K562 (cell line): ENCODE measurements around the gene DPM2. TPM values are rescaled to one million over a fixed set of nuclear protein-coding genes. Genes with fewer than 3 reads are reported as not detected.

Experiments used
- ATAC-seq: fragments of 200-7000 bp; cut with Tn5 transposase; 3 replicates; pipeline ENCODE4 v1.9.1; 2020; ENCODE audit warnings: moderate library complexity
- BruUV-seq: library from RNA; stranded (reverse); fragments of 400-500 nt; replicated peaks from 2 replicates; lab custom pipeline; 2021; lab: Mats Ljungman, UMichigan
- CTCF ChIA-PET: fragments of 300-600 bp; formaldehyde crosslinking; extraction: SDS; loops from one replicate; lab custom pipeline; 2021; ENCODE audit warnings: low intra/inter-chr PET ratio; lab: Yijun Ruan, JAX
- POLR2A ChIA-PET: fragments of 300-600, 350-650 bp; sonication (Branson Sonifier 250); formaldehyde crosslinking; extraction: SDS; loops from one replicate; lab custom pipeline; 2021; ENCODE audit warnings: antibody characterized with exemption, inconsistent platforms; lab: Yijun Ruan, JAX
- DNase-seq, 4 experiments: peaks; one replicate each; pipeline versions ENCODE4 v3.0.0 to v3.0.0-alpha.2; 2011 to 2018; ENCODE audit warnings: low spot score in 3 of 4, mixed read lengths in 3 of 4; ENCODE audit errors: extremely low read depth in 1 of 4
- FAIRE-seq: peaks from 2 replicates; lab custom pipeline; 2011; peaks lifted over from hg19 to GRCh38; lab: Jason Lieb, UNC
- H2AFZ ChIP-seq: 2 replicates; pipeline ENCODE4 v1.6.0; 2011; ENCODE audit warnings: low read depth, low read length, control low read depth, inconsistent platforms
- H3K27ac ChIP-seq: fragments of 200-600 bp; 3 replicates; pipeline ENCODE4 v1.8.0; 2011; ENCODE audit warnings: low read depth, mild to moderate bottlenecking, control low read depth, inconsistent platforms, low read length, moderate library complexity, mixed read lengths; ENCODE audit errors: extremely low read depth
- H3K27me3 ChIP-seq, 2 experiments: fragments of 300-600 bp in 1 of 2; 2 replicates in 1 of 2; 3 replicates in 1 of 2; pipeline versions ENCODE4 v1.6.0 to v1.8.0; 2011; ENCODE audit warnings: inconsistent platforms in 2 of 2, low read length in 2 of 2, mild to moderate bottlenecking in 1 of 2, mixed read lengths in 1 of 2, moderate library complexity in 1 of 2; ENCODE audit not compliant: control insufficient read depth in 2 of 2, insufficient read depth in 2 of 2
- H3K36me3 ChIP-seq: fragments of 300-600 bp; 3 replicates; pipeline ENCODE4 v1.8.0; 2011; ENCODE audit warnings: mild to moderate bottlenecking, low read length, inconsistent platforms; ENCODE audit not compliant: control insufficient read depth, insufficient read depth
- H3K4me1 ChIP-seq, 2 experiments: fragments of 200-600 bp in 1 of 2; replicated peaks in 1 of 2; 2 replicates in 1 of 2; 3 replicates in 1 of 2; pipeline versions ENCODE4 v1.5.1 to v1.8.0; 2011; ENCODE audit warnings: inconsistent platforms in 2 of 2, low read length in 2 of 2, mild to moderate bottlenecking in 1 of 2, mixed read lengths in 1 of 2, moderate library complexity in 1 of 2; ENCODE audit not compliant: control insufficient read depth in 2 of 2, insufficient read depth in 2 of 2
- H3K4me2 ChIP-seq: 2 replicates; pipeline ENCODE4 v1.6.1; 2011; ENCODE audit warnings: low read length, control low read depth, inconsistent platforms, mixed read lengths; ENCODE audit not compliant: insufficient read depth
- H3K4me3 ChIP-seq: fragments of 200-600 bp; sonication (generic), shearing (Covaris generic); 2 replicates; pipeline ENCODE4 v1.5.1; 2016; ENCODE audit warnings: control low read depth, inconsistent platforms
- H3K79me2 ChIP-seq: fragments of 200-600 bp; 3 replicates; pipeline ENCODE4 v1.8.0; 2011; ENCODE audit warnings: low read length, inconsistent platforms; ENCODE audit not compliant: control insufficient read depth, insufficient read depth
- H3K9ac ChIP-seq, 2 experiments: 2 replicates each; pipeline versions ENCODE4 v1.6.0 to v1.6.1; 2011; ENCODE audit warnings: low read depth in 2 of 2, low read length in 2 of 2, control low read depth in 1 of 2, inconsistent platforms in 1 of 2, mild to moderate bottlenecking in 1 of 2, mixed read lengths in 1 of 2; ENCODE audit not compliant: insufficient read depth in 1 of 2
- H3K9me1 ChIP-seq: one replicate; pipeline ENCODE4 v1.6.0; 2011; ENCODE audit warnings: inconsistent platforms, mild to moderate bottlenecking, low read length, moderate library complexity; ENCODE audit not compliant: control insufficient read depth, insufficient read depth
- H3K9me3 ChIP-seq: replicated peaks from 2 replicates; pipeline ENCODE4 v1.5.1; 2011; ENCODE audit warnings: low read depth, low read length, inconsistent platforms; ENCODE audit not compliant: control insufficient read depth, insufficient read depth
- H4K20me1 ChIP-seq: replicated peaks from 2 replicates; pipeline ENCODE4 v1.6.1; 2011; ENCODE audit warnings: low read length, inconsistent platforms, mixed read lengths; ENCODE audit not compliant: control insufficient read depth, insufficient read depth
- ASH1L ChIP-seq: fragments of 450-650 bp; IDR thresholded peaks from 2 replicates; pipeline ENCODE4 v1.6.1; 2018; ENCODE audit warnings: borderline replicate concordance, mild to moderate bottlenecking, low read depth; ENCODE audit not compliant: partially characterized antibody
- CBFA2T3 ChIP-seq: fragments of 450-650 bp; IDR thresholded peaks from 2 replicates; pipeline ENCODE4 v1.6.1; 2017
- JUND ChIP-seq, 2 experiments: IDR thresholded peaks; 2 replicates in 1 of 2; 3 replicates in 1 of 2; pipeline ENCODE4 v1.6.1; 2011; ENCODE audit warnings: borderline replicate concordance in 2 of 2, low read depth in 2 of 2, low read length in 2 of 2, improper control_type of control experiment in 1 of 2, missing biosample characterization in 1 of 2, missing genetic modification characterization in 1 of 2, missing genetic modification reagents in 1 of 2
- PHTF2 ChIP-seq: fragments of 250-450 bp; sonication (Bioruptor Pico); IDR thresholded peaks from 2 replicates; pipeline ENCODE4 v1.5.0; 2021; ENCODE audit warnings: mild to moderate bottlenecking
- RBM25 ChIP-seq: fragments of 200-400 bp; formaldehyde crosslinking; IDR thresholded peaks from 2 replicates; pipeline ENCODE4 v1.6.1; 2018; ENCODE audit warnings: low read length, low read depth, moderate library complexity; ENCODE audit not compliant: severe bottlenecking
- UBTF ChIP-seq, 2 experiments: IDR thresholded peaks; 2 replicates each; pipeline ENCODE4 v1.6.1; 2012; ENCODE audit warnings: improper control_type of control experiment in 2 of 2, low read depth in 2 of 2, low read length in 2 of 2, borderline replicate concordance in 1 of 2
- XRCC3 ChIP-seq: fragments of 450-650 bp; IDR thresholded peaks from 2 replicates; pipeline ENCODE4 v1.6.1; 2017; ENCODE audit warnings: mild to moderate bottlenecking, moderate library complexity
- ZMIZ1 ChIP-seq, 2 experiments: fragments of 150-350 bp in 1 of 2; IDR thresholded peaks; 2 replicates each; pipeline ENCODE4 v1.6.1; 2012 to 2016; ENCODE audit warnings: low read depth in 2 of 2, low read length in 2 of 2, mild to moderate bottlenecking in 1 of 2, moderate library complexity in 1 of 2
- ZNF518B ChIP-seq: fragments of 250-450 bp; sonication (Bioruptor Pico); IDR thresholded peaks from 2 replicates; pipeline ENCODE4 v1.5.0; 2021; ENCODE audit warnings: mild to moderate bottlenecking, moderate library complexity
- WGBS: fragments of 100-300 bp; shearing (Covaris generic); methylation state at CpG from one replicate; pipeline ENCODE4 v1.1.6; 2016; ENCODE audit warnings: low coverage, mixed read lengths; ENCODE audit not compliant: insufficient coverage; ENCODE audit errors: missing lambda C conversion rate; 5-methylcytosine and 5-hydroxymethylcytosine counted together
- in situ Hi-C: fragments of 300-500 bp; cut with MboI; formaldehyde crosslinking; loops from 4 replicates; pipeline ENCODE4 v1.15.0; 2018; ENCODE audit warnings: inconsistent platforms, mixed read lengths
- intact Hi-C: fragments of 100-400 bp; cut with micrococcal nuclease; formaldehyde crosslinking; loops from 2 replicates; pipeline ENCODE4 v1.14.2; 2022
- polyA plus RNA-seq, 8 experiments: library from polyadenylated mRNA; depleted of rRNA in 4 of 8; stranded (reverse) in 5 of 8; unstranded in 3 of 8; fragments of >200 nt; fragmentation: Nextera tagmentation in 2 of 8; fragmentation: Illumina TruSeq in 1 of 8; extraction: Ambion mirVana in 2 of 8; extraction: Trizol in 1 of 8; gene quantifications; 2 replicates each; pipeline versions ENCODE4 v1.2.1 to v1.2.3, GENCODE V29; 2011 to 2014; ENCODE audit warnings: inconsistent platforms in 1 of 8, missing spikeins in 1 of 8
- total RNA-seq, 7 experiments: library from RNA; depleted of rRNA in 6 of 7; stranded (reverse); fragments of >200 nt in 6 of 7; fragmentation: Illumina TruSeq in 2 of 7; extraction: Trizol in 2 of 7; gene quantifications; 2 replicates each; pipeline versions ENCODE4 v1.2.1 to v1.2.3, GENCODE V29; 2011 to 2021; ENCODE audit warnings: low replicate concordance in 1 of 7
- TF ChIP-seq, protein P1 (sequence below): sonication (generic); formaldehyde crosslinking; IDR thresholded peaks from 2 replicates; pipeline ENCODE4 v1.8.0; 2022; ENCODE audit warnings: missing genetic modification reagents, mild to moderate bottlenecking, moderate library complexity, borderline replicate concordance

Gene DPM2
- total and polyA plus RNA-seq, 9 of the 15 experiments (the other 6 are each of a cell fraction or from before 2014, with no cell fraction given): 43.5 to 126 (median 71.1) TPM

DNA sequence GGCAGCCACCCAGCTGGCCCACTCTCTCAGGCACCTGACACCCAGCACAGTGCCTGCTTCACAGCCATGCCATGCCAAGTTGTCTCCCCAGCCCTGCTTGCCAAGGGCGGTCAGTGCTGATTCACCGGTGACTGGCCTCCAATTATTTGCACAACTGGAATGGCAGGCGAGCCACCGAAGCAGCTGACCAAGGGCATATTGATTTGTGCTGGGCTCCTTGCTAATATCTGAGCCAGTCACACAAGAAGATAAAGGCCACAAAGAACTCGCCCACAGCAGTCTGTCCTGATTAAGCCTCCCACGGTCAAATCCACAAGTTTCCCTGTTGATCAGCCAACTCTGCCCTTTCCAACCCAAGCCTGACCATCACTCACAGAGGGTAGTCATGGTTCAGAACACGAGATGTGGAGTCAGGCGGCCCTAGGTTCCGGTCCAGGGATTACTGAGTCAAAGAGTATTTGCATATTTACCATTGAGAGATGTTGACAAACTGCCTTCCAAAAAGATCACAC lies 49.5 kb upstream of the DPM2 start:
- Histone ChIP-seq H3K4me2 (no peak overlapping the region), H3K9me1 (no peaks in the 10 kb centered on the region), H3K9me3 (no peaks in the 10 kb centered on the region), H3K27ac (no peak overlapping the region), H3K36me3 (no peaks in the 10 kb centered on the region), H3K79me2 (no peaks in the 10 kb centered on the region), H3K4me3 (no peak overlapping the region), H3K9ac (peak overlapping the region in 1 of 2 experiments; percentile 78; a peak in 2 of 4 replicates), H3K4me1 (peaks cover 21% of the 10 kb centered on the region in 2 experiments; a peak in 4 of 5 replicates), H2AFZ (no peak overlapping the region), H3K27me3 (no peaks in the 10 kb centered on the region), H4K20me1 (no peaks in the 10 kb centered on the region)
- ChIA-PET POLR2A (interaction anchor here (0.7 kb wide), 1 partner anchor 32 kb away, joined by 3 read pairs; no protein-coding TSS in a partner anchor), CTCF (no interaction called here)
- FAIRE-seq (no peak), ATAC-seq (no peak), DNase-seq (no peak)
- in situ Hi-C loops: no loop called here
- WGBS: 37% methylated on average over 9 of the region's 9 CpGs
- intact Hi-C loops: no loop called here
- BruUV-seq: no TSS peak
- peak; percentile 42 for TF ChIP-seq CBFA2T3
- TF ChIP-seq ASH1L: no peak
- no peak for TF ChIP-seq UBTF (IDR thresholded peaks at IDR 0.05; ENCODE audit: borderline replicate concordance in 1 of 2, low read depth in 2 of 2, low read length in 2 of 2)
- no peak for TF ChIP-seq ZMIZ1 (IDR thresholded peaks at IDR 0.05; ENCODE audit: low read depth in 2 of 2, low read length in 2 of 2)
- TF ChIP-seq XRCC3: no peak
- TF ChIP-seq ZNF518B (CRISPR knock-in tag): no peak
- no peak for TF ChIP-seq PHTF2 (CRISPR knock-in tag)
- no peak for TF ChIP-seq JUND (IDR thresholded peaks at IDR 0.05; ENCODE audit: borderline replicate concordance, low read depth, low read length)
- no peak for TF ChIP-seq JUND (tag; IDR thresholded peaks at IDR 0.05; ENCODE audit: borderline replicate concordance, low read depth, low read length)
- no peak for TF ChIP-seq RBM25
- TF ChIP-seq, protein P1, sequence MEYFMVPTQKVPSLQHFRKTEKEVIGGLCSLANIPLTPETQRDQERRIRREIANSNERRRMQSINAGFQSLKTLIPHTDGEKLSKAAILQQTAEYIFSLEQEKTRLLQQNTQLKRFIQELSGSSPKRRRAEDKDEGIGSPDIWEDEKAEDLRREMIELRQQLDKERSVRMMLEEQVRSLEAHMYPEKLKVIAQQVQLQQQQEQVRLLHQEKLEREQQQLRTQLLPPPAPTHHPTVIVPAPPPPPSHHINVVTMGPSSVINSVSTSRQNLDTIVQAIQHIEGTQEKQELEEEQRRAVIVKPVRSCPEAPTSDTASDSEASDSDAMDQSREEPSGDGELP: no peak
